Measurements from ENCODE around the gene TSFM.

Gene TSFM

DNA sequence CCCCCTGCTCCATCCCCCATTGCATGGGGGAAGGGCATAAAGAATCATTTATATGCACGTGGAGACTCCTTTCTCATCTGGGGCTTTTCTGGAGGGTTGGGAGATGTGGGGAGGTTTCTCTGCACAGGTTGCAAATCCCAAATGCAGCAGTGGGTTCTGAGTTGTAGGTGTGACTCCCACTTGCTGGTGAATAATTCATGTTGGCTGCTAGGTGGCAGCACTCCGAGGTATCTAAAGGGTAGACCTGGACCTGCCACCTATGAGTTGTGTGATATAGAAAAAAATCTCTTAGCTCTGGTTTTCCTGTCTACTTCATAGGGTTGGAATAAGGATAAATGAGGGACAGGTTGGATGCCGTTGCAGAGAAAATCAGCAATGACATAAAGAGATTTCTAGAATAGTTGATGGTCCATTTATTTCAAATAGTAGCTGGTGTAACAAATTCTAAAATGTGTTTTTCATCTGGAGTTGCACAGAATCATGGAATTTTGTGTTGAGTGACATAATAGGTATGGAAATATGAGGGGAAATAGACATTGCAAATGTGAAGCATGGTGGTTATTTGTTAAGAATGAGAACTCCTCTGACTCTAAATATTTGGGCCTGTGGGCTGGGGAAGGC is 23.1 kb upstream of the TSFM start:
- TF ChIP-seq, protein P1, sequence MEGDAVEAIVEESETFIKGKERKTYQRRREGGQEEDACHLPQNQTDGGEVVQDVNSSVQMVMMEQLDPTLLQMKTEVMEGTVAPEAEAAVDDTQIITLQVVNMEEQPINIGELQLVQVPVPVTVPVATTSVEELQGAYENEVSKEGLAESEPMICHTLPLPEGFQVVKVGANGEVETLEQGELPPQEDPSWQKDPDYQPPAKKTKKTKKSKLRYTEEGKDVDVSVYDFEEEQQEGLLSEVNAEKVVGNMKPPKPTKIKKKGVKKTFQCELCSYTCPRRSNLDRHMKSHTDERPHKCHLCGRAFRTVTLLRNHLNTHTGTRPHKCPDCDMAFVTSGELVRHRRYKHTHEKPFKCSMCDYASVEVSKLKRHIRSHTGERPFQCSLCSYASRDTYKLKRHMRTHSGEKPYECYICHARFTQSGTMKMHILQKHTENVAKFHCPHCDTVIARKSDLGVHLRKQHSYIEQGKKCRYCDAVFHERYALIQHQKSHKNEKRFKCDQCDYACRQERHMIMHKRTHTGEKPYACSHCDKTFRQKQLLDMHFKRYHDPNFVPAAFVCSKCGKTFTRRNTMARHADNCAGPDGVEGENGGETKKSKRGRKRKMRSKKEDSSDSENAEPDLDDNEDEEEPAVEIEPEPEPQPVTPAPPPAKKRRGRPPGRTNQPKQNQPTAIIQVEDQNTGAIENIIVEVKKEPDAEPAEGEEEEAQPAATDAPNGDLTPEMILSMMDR (conservative IDR thresholded peaks at IDR 0.05; ENCODE audit: low read depth, low read length) = peak; percentile 68
- DNase-seq (ENCODE audit: low read depth) = no peak
- no peak overlapping the region for H3K4me3 ChIP-seq (ENCODE audit: low read length)

DNA sequence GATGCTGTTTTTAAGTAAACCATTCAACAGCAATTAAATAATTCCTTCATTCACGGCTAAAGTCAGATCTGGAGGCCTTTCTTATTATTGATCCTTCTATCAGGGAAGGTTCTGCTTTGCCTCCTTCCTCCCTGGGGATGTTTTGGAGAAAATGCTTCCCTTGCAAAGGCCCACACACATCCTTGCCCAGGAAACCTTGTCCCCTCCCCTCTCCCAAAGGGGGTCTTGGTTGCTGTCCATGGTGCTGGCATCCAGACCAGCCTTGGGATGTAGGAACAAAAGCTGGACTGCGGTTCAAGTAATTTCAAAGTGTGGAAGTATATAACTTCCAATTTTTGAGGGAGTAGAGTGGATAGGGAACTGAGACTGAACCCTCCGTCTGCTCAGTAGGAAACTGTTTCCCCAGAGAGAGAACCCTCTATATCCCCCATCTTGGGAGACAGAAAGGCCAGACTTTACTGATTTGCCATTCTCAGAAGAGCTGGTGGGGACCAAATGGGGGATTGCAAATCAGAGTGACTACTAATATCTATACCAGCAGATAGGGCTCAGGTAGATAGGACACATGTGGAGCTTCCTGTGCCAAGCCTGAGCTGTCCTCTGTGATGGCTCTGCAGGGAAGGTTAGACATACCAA is 22.1 kb upstream of the TSFM start:
- no peak overlapping the region for H3K4me3 ChIP-seq (ENCODE audit: low read length)
- no peak for DNase-seq (ENCODE audit: low read depth)
- TF ChIP-seq, protein P1 (conservative IDR thresholded peaks at IDR 0.05; ENCODE audit: low read depth, low read length) = no peak

DNA sequence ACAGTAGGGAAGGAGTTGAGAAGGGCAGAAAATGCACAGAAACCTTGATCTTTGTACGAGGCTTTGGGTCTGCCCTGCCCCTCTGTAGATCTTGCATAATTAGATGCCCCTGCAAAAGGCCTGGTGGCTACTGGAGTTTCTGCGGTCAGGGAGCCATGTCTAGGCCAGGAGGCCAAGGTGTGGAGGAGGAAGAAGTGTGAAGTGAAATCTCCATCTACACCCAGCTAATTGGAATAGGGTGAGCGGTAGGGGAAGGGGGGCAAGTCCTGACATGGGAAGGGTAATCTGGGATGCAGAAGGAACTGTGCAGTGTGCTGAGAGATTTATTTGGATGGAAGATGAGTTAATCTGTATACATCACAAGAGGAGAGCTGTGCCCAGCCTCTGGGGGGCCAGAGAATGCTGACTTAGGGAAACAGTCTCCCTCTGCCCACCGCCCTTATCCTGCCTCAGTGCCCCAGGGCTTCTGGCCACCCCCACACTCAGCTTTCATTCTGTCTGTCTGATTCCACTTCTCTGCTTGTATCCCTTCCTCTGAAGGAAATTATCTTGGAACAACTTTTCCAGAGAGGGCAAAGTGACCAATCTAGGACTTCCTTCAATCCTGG is 21.1 kb upstream of the TSFM start:
- TF ChIP-seq, protein P1 (conservative IDR thresholded peaks at IDR 0.05; ENCODE audit: low read depth, low read length) = no peak
- DNase-seq (ENCODE audit: low read depth) = no peak
- H3K4me3 ChIP-seq (ENCODE audit: low read length) = no peak overlapping the region

DNA sequence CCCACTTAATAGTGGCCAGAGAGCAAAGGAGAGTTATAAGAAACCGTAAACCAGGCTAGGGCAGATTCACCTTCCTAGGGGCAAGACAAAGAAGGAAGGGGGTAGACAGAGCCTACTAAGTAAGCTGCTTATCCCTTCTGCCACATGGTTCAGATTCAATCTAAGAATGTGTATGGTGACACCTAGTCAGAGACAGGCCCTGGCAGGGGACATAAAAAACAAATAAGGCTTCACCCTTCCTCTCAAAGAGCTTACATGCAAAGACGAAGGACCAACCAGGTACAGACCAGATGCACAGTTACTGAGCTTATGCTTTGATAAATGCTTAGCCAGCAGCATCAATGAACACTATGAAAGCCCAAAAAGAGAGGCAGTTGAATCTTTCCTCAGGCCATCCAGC is 20.1 kb upstream of the TSFM start:
- TF ChIP-seq, protein P1 (conservative IDR thresholded peaks at IDR 0.05; ENCODE audit: low read depth, low read length) = no peak
- H3K4me3 ChIP-seq (ENCODE audit: low read length) = no peak overlapping the region
- DNase-seq (ENCODE audit: low read depth) = no peak

DNA sequence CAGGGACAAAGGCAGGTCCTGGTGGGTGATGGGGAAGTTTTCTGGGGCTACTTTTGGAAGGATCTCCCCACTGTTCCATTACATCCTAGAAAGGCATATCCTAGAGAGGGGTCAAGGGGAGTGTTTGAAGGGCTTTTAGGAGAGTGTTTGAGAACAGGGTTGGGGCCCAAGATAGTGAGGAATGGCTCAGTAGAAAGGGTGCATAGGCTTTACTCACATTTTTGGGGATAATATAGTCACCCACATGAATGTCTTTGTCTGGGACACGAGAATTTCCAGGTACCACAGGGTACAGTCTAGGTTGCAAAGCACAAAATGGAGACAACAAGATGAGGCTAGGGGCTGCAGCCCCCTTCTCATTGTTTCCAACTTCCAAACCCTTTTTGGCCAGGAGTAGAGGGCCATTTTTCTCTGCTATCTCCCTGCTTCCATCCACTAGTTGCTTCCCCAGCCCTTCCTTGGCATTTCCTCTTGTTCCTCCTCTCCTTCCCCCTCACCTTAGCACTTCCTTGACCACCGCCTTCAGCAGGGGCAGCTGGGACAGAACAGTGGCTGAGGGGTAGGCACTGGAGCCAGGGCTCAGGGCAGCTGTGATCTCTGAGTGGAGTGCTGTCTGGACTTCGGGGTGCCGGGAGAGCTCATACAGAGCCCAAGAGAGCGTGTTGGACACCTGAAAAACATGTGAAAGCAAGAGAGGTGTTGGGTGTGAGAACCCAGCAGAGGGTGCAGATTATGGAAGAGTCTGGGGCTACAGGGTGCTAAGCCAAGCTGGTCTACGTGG is 18.5 kb upstream of the TSFM start:
- no peak overlapping the region for H3K4me3 ChIP-seq (ENCODE audit: low read length)
- TF ChIP-seq, protein P1 (conservative IDR thresholded peaks at IDR 0.05; ENCODE audit: low read depth, low read length) = no peak

DNA sequence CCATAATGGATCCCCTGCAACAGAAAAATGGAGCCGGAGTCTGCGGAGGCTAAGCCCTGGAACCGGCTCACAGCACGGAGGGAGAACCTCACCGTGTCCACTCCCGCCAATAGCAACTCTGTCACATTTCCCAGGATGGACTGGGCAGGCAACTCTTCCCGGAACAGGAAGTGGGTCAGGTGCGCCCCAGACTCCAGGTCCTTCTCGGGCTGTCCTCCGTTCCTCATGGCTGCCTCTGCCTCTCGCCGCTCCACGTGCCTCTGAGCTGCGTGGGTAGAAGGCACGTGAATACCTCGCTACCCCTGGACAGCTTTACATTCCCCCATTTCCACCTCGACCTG is 18.0 kb upstream of the TSFM start:
- no peak for DNase-seq (ENCODE audit: low read depth)
- TF ChIP-seq, protein P1 (conservative IDR thresholded peaks at IDR 0.05; ENCODE audit: low read depth, low read length) = no peak
- H3K4me3 ChIP-seq (ENCODE audit: low read length) = peak overlapping the region; percentile 25

More for the DNA sequence above, 18.5 kb upstream of the TSFM start:
- DNase-seq (ENCODE audit: low read depth) = no peak
